ENCODE data around the gene CACHD1.

CACHD1 gene

DNA sequence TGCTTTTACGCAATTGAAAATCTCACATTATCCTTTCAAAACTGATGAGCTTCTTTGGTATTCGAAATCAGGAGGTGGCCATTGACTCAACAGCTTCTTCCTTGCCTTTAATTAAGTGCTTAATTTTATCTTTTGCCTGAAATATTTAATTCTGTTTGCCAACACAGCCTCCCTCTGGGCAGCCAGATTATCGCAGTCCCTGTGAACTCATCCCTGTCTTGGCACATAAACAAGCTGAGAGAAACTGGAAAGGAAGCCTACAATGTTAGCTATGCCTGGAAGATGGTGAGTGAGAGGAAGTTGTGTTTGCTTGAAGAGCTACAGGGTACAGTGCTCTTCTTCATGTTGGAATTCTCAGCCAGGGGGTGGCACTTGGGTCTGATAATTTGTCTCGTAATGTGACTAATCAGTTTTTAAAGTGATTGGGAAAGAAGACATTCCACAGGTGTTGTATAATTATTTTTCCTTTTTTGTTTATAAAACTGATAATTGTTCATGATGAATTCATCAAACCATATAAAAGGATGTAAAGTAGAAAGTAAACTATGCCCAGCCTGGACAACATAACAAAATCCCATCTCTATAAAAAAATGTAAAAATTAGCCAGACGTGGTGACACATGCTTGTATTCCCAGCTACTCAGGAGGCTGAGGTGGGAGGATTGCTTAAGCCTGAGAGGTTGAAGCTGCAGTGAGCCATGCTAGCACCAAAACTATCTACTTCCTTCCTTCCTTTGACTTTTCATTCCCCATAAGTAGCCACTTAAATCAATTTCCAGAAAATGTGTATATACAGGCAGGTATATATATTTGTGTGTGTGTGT is 184.8 kb downstream of the CACHD1 start:
- DNase-seq (ENCODE audit: low read depth, low spot score) = no peak

DNA sequence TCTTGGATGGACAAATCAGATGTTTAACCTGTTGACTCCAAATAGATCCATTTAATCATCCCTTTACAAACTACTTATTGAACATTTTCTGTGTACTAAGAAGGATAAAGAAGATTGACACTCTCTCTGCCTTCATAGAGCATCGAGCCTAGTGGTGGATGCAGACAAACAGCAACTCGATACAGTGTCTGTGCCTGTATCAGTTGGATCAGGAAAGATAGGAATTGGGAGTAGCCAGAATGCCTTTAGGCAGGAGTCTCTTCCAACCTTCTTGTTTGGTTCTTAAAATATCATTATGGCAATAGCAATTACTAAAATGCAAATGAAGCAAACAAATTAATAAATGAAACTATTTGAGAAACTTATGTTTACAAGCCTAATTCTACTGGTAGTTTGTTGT is 185.9 kb downstream of the CACHD1 start:
- DNase-seq (ENCODE audit: low read depth, low spot score) = no peak

DNA sequence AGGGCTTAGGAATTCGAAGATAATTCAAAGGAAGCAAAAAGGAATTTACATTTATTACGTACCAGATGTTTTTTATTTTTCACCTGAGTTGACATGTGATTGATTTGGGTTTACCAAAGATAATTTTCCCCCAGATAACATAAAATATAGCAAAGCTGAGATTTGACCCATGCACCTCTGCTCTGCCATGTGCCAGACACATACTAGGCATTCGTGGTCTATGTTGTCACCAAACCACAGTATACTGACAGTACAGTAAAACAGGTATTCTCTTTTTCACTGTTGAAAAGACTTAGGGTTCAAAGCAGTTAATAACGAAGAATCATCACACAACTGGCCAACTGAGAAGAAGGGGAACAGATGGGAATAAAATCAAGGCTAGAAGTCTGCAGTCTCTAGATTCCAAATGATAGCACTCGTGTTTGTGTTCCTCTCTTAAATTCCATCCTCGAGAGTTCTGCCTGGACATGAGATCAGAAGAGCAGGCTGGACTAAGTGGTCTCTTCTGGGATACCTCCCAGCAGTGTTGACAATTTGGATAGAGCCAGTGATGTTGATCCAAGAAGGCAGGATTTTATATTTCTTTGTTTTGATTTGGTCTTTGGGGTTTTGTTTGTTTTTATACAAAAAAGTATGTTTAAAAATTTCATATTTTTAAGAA is 189.7 kb downstream of the CACHD1 start:
- DNase-seq (ENCODE audit: low read depth, low spot score) = no peak

DNA sequence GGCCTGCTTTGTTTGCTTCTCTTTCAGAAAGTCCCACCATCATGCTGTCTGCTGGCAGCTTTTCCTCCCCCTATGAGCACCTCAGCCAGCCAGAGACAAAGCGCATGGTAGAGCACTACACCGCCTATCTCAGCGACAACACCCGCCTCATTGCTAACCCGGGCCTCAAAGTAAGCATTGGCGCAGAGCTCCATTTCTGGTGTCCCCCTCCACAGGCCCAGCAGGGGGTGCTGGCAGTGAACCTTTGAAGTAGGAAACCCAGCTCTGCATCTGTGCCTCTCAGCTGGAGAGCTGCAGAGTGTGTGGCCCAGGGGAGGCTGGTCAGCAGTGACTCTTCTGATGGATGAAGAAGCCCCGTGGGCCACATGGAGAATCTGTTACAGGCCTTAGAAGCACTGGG is 193.7 kb downstream of the CACHD1 start:
- no peak for DNase-seq (ENCODE audit: low read depth, low spot score)

DNA sequence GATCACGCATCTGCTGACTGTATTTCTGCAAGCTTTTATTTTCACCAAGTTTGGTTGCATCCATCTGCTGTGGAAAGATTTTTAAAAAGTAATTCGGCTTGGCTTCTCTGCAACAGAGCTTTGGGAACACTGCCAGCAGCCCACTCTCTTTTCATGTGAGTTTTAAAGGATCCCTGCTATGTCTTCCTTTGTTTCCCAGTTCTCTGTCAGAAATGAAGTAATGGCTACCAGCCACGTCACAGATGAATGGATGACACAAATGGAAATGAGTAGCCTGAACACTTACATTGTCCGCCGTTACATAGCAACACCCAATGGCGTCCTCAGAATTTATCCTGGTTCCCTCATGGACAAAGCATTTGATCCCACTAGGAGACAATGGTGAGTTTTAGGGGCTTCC is 194.4 kb downstream of the CACHD1 start:
- DNase-seq (ENCODE audit: low read depth, low spot score) = no peak

DNA sequence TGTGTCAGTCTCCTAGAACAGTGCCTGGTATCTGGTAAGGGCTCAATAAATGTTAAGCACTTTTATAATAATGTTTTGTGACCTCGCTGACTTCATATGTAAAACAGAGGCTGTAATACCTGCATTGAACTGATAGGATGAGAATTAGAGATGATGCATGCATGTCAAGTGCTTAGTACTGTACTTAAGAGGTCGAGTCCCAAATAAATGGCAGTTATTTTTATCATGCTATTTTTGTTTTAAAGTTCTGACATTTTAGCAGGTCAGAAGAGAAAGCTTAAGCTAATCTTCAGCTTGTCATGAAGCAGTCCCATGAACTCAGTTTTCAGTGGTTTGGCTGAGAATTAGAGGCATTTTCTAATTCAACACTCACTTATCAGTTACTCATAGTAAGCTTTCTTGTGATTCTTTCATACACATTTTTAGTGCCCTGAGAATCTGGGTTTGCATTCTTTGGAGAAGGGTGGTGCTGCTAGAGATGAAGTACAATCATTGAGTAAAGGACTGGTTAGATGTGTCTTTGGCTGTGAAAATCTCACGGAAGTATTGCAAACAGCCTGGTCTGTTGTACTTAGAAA is 199.3 kb downstream of the CACHD1 start:
- DNase-seq (ENCODE audit: low read depth, low spot score) = no peak

DNA sequence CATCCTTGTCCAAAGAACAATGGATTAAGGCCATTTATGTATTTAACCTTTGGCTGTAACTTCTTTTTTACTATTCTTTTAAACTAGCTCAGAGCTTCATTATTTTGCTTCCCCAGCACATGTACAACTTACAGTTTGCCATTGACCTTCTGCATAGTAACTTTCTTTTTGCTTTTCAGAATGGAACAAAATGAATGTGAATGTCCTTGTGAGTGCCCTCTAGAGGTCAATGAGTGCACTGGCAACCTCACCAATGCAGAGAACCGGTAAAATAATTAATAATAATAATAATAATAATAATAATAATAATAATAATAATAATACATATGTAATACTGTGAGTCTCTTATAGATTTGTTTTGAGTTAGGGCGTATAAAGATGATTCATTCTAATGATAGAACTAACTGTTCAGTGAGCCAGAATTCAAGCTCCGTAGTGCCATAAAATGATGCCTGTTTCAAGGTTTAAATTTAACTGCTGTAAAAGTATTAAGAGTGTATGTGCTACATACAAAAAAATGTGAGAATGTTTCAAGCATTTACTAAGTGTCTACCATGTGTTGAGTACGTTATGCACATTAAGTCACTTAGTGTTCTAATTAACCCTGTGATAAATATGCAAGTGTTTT is 205.9 kb downstream of the CACHD1 start:
- DNase-seq (ENCODE audit: low read depth, low spot score) = no peak

DNA sequence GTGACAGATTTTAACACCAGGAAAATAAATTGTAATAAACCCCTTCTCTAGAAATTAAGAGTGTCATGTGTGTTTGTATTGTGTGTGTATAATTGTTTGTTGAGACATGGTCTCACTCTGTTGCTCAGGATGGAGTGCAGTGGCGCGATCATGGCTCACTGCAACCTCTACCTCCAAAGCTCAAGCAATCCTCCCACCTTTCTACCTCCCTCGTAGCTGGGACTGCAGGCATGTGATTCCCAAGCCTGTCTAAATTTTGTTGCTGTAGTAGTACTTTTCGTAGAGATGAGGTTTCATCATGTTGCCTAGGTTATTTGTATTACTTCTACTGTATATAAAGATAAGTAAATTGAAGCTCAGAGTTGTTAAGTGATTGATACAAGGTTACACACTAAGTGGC is 206.5 kb downstream of the CACHD1 start:
- no peak for DNase-seq (ENCODE audit: low read depth, low spot score)

DNA sequence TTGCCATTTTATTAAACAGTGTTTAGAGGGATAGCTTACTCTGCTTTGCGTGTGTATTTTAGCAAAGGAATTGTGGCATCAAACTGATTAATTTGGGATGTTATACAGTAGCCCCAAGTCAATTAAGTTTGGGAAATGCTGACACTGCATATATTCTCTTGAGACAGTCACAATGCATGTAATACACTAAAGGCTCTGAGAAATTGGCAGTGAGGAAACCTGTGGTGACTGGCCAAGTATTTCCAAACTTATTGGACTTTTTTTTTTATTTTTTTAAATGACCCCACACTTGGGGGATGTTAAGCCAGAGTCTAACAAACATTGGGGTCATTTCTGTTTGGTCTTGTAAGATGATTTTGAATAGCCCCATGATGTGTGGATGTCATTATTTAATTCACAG is 207.6 kb downstream of the CACHD1 start:
- DNase-seq (ENCODE audit: low read depth, low spot score) = no peak

DNA sequence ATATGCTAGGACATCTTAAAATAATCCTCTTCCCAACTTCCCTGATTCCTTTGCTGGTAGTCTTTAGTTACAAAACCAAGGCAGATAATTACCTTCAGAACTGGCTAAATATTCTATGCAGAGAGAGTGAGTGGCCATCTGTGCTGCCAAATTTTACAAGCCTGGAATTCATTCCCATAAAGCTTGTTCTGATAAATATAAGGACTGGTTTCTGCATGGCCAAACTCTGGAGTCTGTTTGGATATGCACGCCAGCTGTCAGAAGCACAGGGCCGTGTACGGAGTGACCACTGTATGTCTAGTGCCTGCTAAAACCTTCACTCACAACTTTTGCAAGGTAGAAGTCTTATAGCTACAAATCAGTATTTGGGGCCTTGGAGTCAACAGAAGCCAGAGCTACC is 208.4 kb downstream of the CACHD1 start:
- DNase-seq (ENCODE audit: low read depth, low spot score) = no peak

DNA sequence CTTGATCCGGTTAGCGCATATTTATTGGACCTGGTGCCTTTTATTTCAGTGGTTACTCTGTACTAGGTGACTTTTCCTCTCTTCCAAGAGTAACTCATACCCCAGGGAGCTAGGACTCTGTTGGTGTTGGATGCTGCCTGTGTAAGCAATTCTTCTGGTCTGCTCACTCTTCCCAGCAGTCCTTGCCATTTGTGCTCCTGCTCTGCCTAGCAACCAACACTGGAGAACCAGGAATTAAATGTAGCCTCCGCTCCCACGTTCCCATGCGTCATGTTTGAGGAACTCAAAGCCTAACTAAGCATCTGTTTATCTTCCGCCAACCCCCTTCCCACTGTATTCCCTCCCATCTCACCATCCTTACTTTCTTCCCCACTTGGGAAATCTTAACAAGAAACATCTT is 209.2 kb downstream of the CACHD1 start:
- DNase-seq (ENCODE audit: low read depth, low spot score) = no peak

DNA sequence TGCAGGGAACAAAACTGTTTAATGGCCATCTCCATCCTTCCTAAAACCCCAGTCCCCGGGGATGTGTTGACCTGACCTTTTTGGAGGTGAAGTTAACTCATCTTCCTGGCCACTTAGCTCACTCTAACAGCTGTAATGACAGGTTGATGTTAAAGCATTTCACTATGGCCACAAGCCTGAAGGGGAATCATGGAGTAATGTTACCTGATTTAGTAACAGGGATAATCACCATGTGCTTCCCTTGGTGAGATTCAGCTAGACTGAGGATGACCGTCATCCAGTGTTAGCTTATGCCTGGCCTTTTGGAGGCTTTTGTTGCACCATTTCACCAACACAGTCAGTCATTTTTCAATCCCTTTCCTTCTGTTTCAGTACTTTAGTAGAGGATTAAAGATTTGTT is 210.7 kb downstream of the CACHD1 start:
- DNase-seq (ENCODE audit: low read depth, low spot score) = no peak

DNA sequence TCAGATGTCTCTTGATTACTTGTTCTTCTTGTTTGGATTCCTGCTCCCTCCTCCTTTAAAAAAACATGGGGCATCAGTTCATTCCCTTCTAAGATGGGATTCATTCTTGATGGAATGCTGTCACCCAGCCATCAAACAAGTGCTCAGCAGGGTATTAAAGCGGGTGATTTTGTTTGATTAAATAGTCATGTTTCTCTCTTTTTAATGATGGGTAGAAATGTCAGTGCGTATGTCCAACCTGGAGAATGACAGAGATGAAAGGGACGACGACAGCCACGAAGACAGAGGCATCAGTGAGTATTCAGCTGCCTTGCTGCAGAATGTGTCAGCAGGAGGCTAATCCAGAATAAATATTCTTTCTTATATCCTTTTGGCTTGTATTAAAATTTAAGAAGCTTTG is 211.1 kb downstream of the CACHD1 start:
- no peak for DNase-seq (ENCODE audit: low read depth, low spot score)

DNA sequence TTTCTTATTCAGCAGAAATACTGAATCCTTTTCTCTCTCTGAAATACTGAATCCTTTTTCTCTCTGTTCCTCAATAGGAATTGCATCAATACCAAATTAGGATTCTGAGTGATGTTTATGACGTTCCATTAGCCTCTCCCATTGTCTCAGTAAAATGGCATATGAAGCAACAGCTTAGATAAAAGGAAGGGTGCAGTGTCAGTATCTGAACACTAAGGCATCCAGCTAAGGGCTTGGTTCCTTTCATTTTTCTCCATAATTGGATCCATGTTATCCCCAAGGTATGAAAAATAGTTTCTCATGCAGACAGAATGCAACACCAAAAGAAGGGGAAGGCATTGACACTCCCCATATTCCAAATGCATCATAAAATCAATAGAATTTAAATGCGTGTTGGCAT is 213.5 kb downstream of the CACHD1 start:
- DNase-seq (ENCODE audit: low read depth, low spot score) = no peak

DNA sequence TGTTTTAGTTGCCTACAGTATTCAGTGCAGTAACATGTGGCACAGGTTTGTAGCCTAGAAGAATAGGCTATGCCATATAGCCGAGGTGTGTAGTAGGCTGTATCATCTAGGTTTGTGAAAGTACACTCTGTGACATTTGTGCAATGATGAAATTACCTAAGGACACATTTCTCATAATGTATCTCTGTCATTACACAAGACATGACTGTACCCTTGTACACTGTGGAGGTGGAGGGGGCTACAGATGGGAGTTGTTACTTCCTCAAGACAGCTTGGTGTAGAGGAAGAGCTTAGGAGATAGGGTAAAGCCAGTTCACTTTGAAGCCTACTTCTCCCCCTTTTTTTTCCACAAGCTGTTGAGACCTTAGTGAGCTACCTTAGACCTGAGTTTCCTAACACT is 215.3 kb downstream of the CACHD1 start:
- no peak for DNase-seq (ENCODE audit: low read depth, low spot score)

DNA sequence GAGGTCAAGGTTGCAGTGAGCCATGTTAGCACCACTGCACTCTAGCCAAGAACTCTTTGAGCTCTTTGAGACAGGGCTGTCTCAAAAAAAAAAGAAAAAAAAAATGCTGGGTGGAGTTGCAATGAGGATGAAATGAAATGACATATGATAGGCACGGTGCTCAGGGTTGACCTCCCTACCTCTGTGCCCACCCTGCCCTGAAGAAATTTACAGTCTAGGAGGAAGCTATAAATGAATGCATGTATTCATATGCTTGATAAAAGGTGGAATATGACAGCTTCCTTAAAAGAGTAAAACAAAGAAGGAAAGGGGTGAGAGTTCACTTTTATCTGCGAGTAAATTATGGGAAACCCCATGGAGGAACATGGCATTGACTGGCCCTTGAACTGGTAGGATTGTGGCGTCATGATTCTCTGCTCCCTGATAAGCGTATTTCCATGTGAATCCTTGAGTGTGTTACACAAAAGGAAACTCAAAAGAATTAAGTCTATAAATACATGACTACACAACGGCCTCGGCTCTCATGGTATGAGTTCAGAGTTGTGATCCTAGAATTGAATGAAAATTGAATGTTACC is 215.9 kb downstream of the CACHD1 start:
- DNase-seq (ENCODE audit: low read depth, low spot score) = no peak

DNA sequence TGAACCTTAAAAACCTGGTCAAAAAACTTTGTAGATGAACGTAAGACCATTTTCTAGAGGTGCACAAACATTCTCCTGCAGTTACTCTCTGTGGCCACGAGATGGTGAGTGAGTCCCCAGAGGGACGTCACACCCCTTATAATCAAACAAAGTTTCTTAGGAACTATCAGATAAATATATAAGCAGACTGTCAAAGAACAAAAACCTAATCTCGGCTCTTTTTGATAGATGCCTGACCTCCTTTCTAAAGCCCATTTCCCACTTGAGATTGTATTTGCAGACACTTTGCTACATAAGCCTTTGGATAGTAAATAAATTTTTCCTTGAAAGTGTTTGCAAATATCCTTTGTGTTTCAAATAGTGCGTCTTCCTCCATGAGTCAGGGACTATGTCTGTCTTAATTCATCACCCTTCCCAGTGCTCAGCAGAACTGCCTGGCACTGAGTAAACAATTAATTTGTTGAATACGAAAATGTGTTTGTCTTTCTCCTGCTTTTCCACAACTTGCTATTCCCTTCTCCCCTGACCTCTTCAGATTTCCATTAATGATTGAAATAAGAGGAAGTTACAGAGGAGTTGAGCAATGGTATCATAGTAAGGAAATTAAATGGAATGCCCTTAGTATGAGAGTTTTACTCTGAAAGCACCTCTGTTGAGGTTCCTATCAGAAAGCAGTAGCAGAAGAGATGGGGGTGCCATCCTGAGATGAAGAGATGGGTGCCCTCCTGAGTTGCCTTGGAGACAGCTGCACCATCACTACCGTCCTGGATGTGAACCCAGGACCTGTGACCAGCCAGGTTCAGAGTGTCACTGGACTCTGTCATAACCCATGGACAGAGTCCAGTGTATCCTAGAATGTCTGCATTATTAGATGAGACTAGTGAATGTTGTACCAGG is 217.1 kb downstream of the CACHD1 start:
- DNase-seq (ENCODE audit: low read depth, low spot score) = no peak

DNA sequence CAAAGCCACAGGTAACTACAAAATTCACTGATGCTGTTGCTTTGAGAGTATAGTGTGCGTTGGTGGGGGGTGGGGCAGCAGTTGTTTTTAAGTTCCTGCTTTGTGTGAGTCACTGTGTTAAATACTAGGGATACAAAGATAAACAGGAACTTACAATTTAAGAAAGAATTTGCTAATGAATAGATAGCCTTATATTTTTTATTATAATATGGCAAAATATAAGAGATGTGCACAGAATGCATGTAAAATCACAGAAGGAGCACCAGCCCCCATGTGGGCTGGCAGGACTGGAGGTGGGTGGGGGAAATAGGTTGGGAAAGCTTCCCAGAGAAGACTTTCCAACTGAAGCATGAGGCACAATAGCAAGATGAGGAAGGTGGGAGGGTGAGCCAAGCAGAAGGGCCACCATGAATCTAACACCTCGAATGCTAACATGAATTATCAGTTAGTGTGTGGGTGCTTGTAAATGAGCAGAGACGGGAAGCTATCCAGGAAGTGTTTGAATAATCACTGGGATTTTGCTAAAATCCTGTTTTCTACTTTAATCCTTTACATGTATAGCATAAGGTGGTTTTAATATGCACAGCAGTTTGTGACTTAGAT is 217.9 kb downstream of the CACHD1 start:
- DNase-seq (ENCODE audit: low read depth, low spot score) = no peak

DNA sequence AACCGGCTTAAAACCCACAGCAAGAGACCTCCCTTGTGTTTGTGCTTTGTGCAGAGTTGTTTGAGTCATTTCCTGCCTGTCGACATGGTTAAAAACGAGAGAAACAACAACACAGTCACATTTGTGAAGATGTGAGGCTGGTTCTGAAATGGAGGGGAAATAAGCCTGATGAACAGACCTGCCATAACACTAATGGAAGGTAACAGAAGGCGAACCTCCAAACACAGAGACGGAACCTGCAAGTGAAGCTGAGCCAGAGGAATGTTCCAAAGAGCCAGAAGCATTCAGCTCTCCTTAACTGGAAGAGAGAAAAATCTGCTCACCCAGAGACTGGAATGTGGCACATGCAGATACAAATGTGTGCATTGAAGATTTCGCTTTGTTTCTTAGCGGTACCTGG is 221.7 kb downstream of the CACHD1 start:
- DNase-seq (ENCODE audit: low read depth, low spot score) = no peak

DNA sequence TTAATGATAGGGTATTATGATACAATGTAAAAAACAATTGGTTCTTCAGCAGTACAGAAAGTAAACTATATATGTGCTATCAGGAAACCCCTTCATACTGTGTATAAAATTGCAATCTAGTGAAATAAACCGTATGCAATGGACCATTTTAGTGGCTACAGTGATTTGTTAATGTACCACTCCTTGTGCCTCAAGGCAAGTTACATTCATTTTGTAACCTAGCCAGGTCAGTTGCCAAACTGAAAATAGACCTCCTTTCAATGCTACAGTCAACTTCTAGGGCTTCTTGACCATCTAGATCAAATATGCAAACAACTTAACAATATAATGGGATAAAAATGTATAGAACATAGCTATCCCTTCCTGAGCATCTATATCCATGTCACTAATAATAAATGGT is 223.0 kb downstream of the CACHD1 start:
- DNase-seq (ENCODE audit: low read depth, low spot score) = no peak

DNA sequence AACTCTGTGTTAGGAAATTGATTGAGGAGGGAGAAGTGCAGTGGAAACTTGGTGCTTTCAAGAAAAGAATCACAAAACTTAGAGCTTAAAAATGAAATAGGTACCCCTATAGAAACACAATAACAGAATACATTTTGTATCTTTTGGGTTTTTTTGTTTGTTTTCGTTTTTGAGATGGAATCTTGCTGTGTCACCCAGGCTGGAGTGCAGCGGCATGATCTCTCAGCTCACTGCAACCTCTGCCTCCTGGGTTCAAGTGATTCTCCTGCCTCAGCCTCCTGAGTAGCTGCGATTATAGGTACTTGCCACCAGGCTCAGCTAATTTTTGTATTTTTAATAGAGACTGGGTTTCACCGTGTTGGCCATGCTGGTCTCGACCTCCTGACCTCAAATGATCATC is 223.5 kb downstream of the CACHD1 start:
- no peak for DNase-seq (ENCODE audit: low read depth, low spot score)
